ENCODE results near the gene DNTT.
"Not testable (repeated sequence)": the region's sequence is repeated elsewhere in the genome, so short reads cannot be mapped to it uniquely, and the experiment has no call there.

DNTT gene

GRCh38 chr10:96297486-96297885, 6.7 kb upstream of the DNTT start:
- TF ChIP-seq, protein P1, sequence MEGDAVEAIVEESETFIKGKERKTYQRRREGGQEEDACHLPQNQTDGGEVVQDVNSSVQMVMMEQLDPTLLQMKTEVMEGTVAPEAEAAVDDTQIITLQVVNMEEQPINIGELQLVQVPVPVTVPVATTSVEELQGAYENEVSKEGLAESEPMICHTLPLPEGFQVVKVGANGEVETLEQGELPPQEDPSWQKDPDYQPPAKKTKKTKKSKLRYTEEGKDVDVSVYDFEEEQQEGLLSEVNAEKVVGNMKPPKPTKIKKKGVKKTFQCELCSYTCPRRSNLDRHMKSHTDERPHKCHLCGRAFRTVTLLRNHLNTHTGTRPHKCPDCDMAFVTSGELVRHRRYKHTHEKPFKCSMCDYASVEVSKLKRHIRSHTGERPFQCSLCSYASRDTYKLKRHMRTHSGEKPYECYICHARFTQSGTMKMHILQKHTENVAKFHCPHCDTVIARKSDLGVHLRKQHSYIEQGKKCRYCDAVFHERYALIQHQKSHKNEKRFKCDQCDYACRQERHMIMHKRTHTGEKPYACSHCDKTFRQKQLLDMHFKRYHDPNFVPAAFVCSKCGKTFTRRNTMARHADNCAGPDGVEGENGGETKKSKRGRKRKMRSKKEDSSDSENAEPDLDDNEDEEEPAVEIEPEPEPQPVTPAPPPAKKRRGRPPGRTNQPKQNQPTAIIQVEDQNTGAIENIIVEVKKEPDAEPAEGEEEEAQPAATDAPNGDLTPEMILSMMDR (conservative IDR thresholded peaks at IDR 0.05; ENCODE audit: low read depth) = no peak
- POLR2A ChIA-PET (ENCODE audit: low non-redundant PET) = no interaction called here
- no peak overlapping the region for H3K27ac ChIP-seq
- CTCF ChIA-PET = no interaction called here
- DNase-seq (ENCODE audit: low spot score) = no peak

GRCh38 chr10:96298362-96298761, 5.9 kb upstream of the DNTT start:
- no peak overlapping the region for H3K27ac ChIP-seq
- ChIA-PET CTCF (interaction anchor here (0.6 to 2.5 kb wide), 2 partner anchors 69 to 73 kb away, joined by 3 to 14 read pairs; no protein-coding TSS in a partner anchor), POLR2A (ENCODE audit: low non-redundant PET) (no interaction called here)
- DNase-seq (ENCODE audit: low spot score) = no peak
- TF ChIP-seq, protein P1 (conservative IDR thresholded peaks at IDR 0.05; ENCODE audit: low read depth) = no peak

DNA sequence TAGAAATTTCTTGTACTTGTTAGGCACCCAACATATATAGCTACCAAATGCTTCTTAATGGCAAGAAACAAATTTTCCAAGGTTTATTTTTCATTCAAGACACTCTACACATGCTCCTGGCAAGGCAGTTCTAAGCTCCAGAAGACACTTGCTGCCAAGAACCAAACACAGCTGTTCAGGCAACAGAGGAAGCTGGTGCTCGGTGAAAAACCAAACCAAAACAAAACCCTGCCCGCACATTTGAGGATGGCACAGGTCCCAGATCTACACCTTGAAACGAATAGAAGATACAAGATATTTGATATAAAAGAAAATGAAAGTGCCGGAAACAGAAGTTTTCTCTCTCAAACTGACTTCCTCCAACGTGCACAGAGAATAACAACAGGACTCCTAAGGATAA, 4.9 kb upstream of the DNTT start:
- TF ChIP-seq, protein P1 (conservative IDR thresholded peaks at IDR 0.05; ENCODE audit: low read depth) = no peak
- no peak for DNase-seq (ENCODE audit: low spot score)
- ChIA-PET CTCF (interaction anchor here (0.8 to 2.5 kb wide), 2 partner anchors 70 to 295 kb away, joined by 3 to 14 read pairs; no protein-coding TSS in a partner anchor), POLR2A (ENCODE audit: low non-redundant PET) (no interaction called here)
- H3K27ac ChIP-seq = no peak overlapping the region

DNA sequence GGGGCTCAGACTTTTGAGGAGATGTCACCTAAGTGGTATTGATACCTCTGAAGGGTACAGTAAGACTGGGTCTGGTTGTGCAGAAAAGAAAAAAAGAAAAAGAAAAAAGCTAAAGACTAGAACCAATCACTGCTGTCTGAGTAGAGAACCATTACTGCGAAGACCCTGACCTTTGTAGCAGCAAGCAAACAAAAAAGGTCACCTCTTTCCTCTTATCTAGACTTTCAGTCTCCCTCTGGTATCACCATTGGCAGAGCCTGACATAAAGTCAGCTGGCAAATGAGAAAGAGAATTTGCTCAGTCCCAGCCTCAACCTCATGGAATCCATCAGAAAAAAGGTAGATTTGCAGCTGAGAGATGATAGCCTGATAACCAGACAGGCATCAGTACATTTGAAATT, 2.6 kb upstream of the DNTT start:
- no peak for DNase-seq (ENCODE audit: low spot score)
- ChIA-PET POLR2A (ENCODE audit: low non-redundant PET) (no interaction called here), CTCF (interaction anchor here (0.6 kb wide), 1 partner anchor 72 kb away, joined by 4 read pairs; no protein-coding TSS in a partner anchor)
- no peak overlapping the region for H3K27ac ChIP-seq
- TF ChIP-seq, protein P1 (conservative IDR thresholded peaks at IDR 0.05; ENCODE audit: low read depth) = no peak

DNA sequence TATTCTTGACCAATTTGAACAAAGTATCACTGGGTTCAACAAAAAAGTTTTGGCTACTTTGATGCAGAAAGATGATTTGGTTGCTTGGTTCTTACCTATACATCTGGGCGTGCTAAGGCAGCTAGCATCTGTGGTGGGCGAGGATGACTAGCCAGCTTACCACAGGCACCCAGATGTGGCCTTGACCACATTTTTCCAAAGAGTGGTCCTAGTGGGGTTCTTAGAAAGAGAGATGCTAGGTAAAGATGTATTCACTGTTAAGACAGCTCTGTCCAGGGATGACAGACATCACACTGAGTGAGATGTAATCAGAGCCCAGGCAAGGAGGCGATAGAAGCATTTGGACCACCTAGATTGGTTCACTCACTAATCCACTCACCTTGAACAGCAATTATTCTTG, 785 bp downstream of the DNTT start:
- no peak for DNase-seq (ENCODE audit: low spot score)
- TF ChIP-seq, protein P1 (conservative IDR thresholded peaks at IDR 0.05; ENCODE audit: low read depth) = no peak
- H3K27ac ChIP-seq = no peak overlapping the region
- ChIA-PET CTCF (interaction anchor here (0.5 to 1.7 kb wide), 2 partner anchors 76 to 463 kb away, joined by 3 to 6 read pairs; no protein-coding TSS in a partner anchor), POLR2A (ENCODE audit: low non-redundant PET) (no interaction called here)

- DNase-seq (ENCODE audit: low spot score) = no peak
- no peak overlapping the region for H3K27ac ChIP-seq
- ChIA-PET CTCF (interaction anchor here (0.5 to 1.2 kb wide), 3 partner anchors 18 to 77 kb away, joined by 3 to 4 read pairs (median 4); no protein-coding TSS in a partner anchor), POLR2A (ENCODE audit: low non-redundant PET) (no interaction called here)
- TF ChIP-seq, protein P1 (conservative IDR thresholded peaks at IDR 0.05; ENCODE audit: low read depth) = no peak
Observed at GRCh38 chr10:96306516-96306915, 2.3 kb downstream of the DNTT start.

DNA sequence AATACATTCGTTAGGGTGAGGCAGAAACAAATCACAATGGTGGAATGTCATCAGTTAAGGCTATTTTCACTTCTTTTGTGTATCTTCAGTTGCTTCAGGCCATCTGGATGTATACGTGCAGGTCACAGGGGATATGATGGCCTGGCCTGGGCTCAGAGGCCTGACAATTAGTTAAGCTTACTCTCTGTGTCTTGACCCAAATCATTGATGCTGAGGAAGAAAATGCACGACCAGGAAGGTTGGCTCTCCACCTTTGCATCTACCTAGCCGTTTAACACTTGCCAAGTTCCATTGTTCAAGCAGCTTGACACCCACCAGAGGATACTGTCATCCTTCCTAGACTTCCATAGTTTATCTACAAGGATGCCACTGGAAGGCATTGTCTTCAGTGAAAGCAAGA, 4.6 kb downstream of the DNTT start:
- H3K27ac ChIP-seq; DNase-seq (ENCODE audit: low spot score); POLR2A ChIA-PET (ENCODE audit: low non-redundant PET); CTCF ChIA-PET: not testable (repeated sequence)

Measured in RWPE1 (cell line).